Smooth muscle cell (in vitro differentiated cells): Measurements from ENCODE around the gene BIRC5. TPM values are rescaled to one million over a fixed set of nuclear protein-coding genes. Genes with fewer than 3 reads are reported as not detected.

Experiments
- DNase-seq: peaks from one replicate; lab custom pipeline; 2025; ENCODE audit not compliant: unreplicated experiment; lab: John Stamatoyannopoulos, UW
- H2AFZ ChIP-seq: fragments of 200-600 bp; sonication (generic); 2 replicates; pipeline ENCODE4 v1.6.0; 2016; ENCODE audit warnings: antibody characterized with exemption, low read depth, mild to moderate bottlenecking
- H3F3A ChIP-seq: fragments of 200-600 bp; sonication (generic); 2 replicates; pipeline ENCODE4 v1.6.0; 2017; ENCODE audit warnings: antibody characterized with exemption, low read depth
- H3K27ac ChIP-seq: fragments of 200-600 bp; sonication (generic); 2 replicates; pipeline ENCODE4 v1.5.1; 2016; ENCODE audit warnings: low read depth, mild to moderate bottlenecking
- H3K27me3 ChIP-seq: fragments of 200-600 bp; sonication (generic); 2 replicates; pipeline ENCODE4 v1.6.1; 2016; ENCODE audit warnings: low read depth, mild to moderate bottlenecking
- H3K36me3 ChIP-seq: fragments of 200-600 bp; sonication (generic); 2 replicates; pipeline ENCODE4 v1.5.1; 2016; ENCODE audit warnings: low read depth
- H3K4me1 ChIP-seq: fragments of 200-600 bp; sonication (generic); 2 replicates; pipeline ENCODE4 v1.5.1; 2016; ENCODE audit warnings: low read depth
- H3K4me2 ChIP-seq: fragments of 200-600 bp; sonication (generic); 2 replicates; pipeline ENCODE4 v1.6.0; 2016; ENCODE audit warnings: mild to moderate bottlenecking
- H3K4me3 ChIP-seq: fragments of 200-600 bp; sonication (generic); 2 replicates; pipeline ENCODE4 v1.5.1; 2016; ENCODE audit warnings: mild to moderate bottlenecking
- H3K79me2 ChIP-seq: fragments of 200-600 bp; sonication (generic); 2 replicates; pipeline ENCODE4 v1.6.0; 2016; ENCODE audit warnings: low read depth, mild to moderate bottlenecking
- H3K9ac ChIP-seq: fragments of 200-600 bp; sonication (generic); 2 replicates; pipeline ENCODE4 v1.6.0; 2016; ENCODE audit warnings: low read depth
- H3K9me3 ChIP-seq: fragments of 200-600 bp; sonication (generic); replicated peaks from 2 replicates; pipeline ENCODE4 v1.5.1; 2016; ENCODE audit warnings: low read depth
- H4K20me1 ChIP-seq: fragments of 200-600 bp; sonication (generic); 2 replicates; pipeline ENCODE4 v1.6.0; 2016; ENCODE audit warnings: low read depth
- WGBS: methylation state at CpG from one replicate; pipeline ENCODE4 v1.1.7; 2016; ENCODE audit warnings: low lambda C conversion rate; 5-methylcytosine and 5-hydroxymethylcytosine counted together
- polyA plus RNA-seq: library from polyadenylated mRNA; unstranded; fragments of >200 nt; fragmentation: Nextera tagmentation; extraction: Ambion mirVana; gene quantifications from 2 replicates; pipeline ENCODE4 v1.2.1, GENCODE V29; 2016
- total RNA-seq: library from RNA; depleted of rRNA; stranded (reverse); fragments of >200 nt; gene quantifications from 2 replicates; pipeline ENCODE4 v1.2.3, GENCODE V29; 2014
- TF ChIP-seq, protein P1 (sequence below): fragments of 200-600 bp; sonication (generic); IDR thresholded peaks from 2 replicates; pipeline ENCODE4 v1.5.1; 2017; ENCODE audit warnings: borderline replicate concordance, mild to moderate bottlenecking, antibody characterized with exemption; ENCODE audit not compliant: insufficient read depth, poor library complexity, severe bottlenecking

BIRC5 gene
- total and polyA plus RNA-seq, 2 experiments from 2014 or later = 7.7 to 15.6 TPM

DNA sequence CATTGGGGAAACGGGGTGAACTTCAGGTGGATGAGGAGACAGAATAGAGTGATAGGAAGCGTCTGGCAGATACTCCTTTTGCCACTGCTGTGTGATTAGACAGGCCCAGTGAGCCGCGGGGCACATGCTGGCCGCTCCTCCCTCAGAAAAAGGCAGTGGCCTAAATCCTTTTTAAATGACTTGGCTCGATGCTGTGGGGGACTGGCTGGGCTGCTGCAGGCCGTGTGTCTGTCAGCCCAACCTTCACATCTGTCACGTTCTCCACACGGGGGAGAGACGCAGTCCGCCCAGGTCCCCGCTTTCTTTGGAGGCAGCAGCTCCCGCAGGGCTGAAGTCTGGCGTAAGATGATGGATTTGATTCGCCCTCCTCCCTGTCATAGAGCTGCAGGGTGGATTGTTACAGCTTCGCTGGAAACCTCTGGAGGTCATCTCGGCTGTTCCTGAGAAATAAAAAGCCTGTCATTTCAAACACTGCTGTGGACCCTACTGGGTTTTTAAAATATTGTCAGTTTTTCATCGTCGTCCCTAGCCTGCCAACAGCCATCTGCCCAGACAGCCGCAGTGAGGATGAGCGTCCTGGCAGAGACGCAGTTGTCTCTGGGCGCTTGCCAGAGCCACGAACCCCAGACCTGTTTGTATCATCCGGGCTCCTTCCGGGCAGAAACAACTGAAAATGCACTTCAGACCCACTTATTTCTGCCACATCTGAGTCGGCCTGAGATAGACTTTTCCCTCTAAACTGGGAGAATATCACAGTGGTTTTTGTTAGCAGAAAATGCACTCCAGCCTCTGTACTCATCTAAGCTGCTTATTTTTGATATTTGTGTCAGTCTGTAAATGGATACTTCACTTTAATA, 10.4 kb downstream of the BIRC5 start:
- TF ChIP-seq, protein P1, sequence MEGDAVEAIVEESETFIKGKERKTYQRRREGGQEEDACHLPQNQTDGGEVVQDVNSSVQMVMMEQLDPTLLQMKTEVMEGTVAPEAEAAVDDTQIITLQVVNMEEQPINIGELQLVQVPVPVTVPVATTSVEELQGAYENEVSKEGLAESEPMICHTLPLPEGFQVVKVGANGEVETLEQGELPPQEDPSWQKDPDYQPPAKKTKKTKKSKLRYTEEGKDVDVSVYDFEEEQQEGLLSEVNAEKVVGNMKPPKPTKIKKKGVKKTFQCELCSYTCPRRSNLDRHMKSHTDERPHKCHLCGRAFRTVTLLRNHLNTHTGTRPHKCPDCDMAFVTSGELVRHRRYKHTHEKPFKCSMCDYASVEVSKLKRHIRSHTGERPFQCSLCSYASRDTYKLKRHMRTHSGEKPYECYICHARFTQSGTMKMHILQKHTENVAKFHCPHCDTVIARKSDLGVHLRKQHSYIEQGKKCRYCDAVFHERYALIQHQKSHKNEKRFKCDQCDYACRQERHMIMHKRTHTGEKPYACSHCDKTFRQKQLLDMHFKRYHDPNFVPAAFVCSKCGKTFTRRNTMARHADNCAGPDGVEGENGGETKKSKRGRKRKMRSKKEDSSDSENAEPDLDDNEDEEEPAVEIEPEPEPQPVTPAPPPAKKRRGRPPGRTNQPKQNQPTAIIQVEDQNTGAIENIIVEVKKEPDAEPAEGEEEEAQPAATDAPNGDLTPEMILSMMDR = no peak
- H3K36me3 ChIP-seq = no peaks in the 10 kb centered on the region
- peaks cover under 1% of the 10 kb centered on the region for H3K27me3 ChIP-seq
- no peak for DNase-seq
- no peak overlapping the region for H3K9ac ChIP-seq
- H3K27ac ChIP-seq = no peak overlapping the region
- H3K9me3 ChIP-seq = no peaks in the 10 kb centered on the region
- H3K4me3 ChIP-seq = no peak overlapping the region
- no peaks in the 10 kb centered on the region for H3K79me2 ChIP-seq
- WGBS = 96% methylated on average over 27 of the region's 27 CpGs
- H3F3A ChIP-seq = no peaks in the 10 kb centered on the region
- H3K4me1 ChIP-seq = no peaks in the 10 kb centered on the region
- no peak overlapping the region for H3K4me2 ChIP-seq
- H4K20me1 ChIP-seq = no peaks in the 10 kb centered on the region
- H2AFZ ChIP-seq = no peak overlapping the region

DNA sequence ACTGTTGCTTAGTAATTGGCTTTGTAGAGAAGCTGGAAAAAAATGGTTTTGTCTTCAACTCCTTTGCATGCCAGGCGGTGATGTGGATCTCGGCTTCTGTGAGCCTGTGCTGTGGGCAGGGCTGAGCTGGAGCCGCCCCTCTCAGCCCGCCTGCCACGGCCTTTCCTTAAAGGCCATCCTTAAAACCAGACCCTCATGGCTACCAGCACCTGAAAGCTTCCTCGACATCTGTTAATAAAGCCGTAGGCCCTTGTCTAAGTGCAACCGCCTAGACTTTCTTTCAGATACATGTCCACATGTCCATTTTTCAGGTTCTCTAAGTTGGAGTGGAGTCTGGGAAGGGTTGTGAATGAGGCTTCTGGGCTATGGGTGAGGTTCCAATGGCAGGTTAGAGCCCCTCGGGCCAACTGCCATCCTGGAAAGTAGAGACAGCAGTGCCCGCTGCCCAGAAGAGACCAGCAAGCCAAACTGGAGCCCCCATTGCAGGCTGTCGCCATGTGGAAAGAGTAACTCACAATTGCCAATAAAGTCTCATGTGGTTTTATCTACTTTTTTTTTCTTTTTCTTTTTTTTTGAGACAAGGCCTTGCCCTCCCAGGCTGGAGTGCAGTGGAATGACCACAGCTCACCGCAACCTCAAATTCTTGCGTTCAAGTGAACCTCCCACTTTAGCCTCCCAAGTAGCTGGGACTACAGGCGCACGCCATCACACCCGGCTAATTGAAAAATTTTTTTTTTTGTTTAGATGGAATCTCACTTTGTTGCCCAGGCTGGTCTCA, 11.2 kb downstream of the BIRC5 start:
- Histone ChIP-seq H3K36me3 (no peaks in the 10 kb centered on the region), H3K27me3 (peaks cover 9% of the 10 kb centered on the region), H3K4me1 (no peaks in the 10 kb centered on the region), H4K20me1 (no peaks in the 10 kb centered on the region), H3F3A (no peaks in the 10 kb centered on the region), H2AFZ (no peak overlapping the region), H3K9me3 (no peaks in the 10 kb centered on the region), H3K9ac (no peak overlapping the region), H3K4me2 (no peak overlapping the region), H3K79me2 (no peaks in the 10 kb centered on the region), H3K27ac (no peak overlapping the region), H3K4me3 (no peak overlapping the region)
- DNase-seq = no peak
- 95% methylated on average over 16 of the region's 16 CpGs for WGBS
- TF ChIP-seq, protein P1 = no peak

DNA sequence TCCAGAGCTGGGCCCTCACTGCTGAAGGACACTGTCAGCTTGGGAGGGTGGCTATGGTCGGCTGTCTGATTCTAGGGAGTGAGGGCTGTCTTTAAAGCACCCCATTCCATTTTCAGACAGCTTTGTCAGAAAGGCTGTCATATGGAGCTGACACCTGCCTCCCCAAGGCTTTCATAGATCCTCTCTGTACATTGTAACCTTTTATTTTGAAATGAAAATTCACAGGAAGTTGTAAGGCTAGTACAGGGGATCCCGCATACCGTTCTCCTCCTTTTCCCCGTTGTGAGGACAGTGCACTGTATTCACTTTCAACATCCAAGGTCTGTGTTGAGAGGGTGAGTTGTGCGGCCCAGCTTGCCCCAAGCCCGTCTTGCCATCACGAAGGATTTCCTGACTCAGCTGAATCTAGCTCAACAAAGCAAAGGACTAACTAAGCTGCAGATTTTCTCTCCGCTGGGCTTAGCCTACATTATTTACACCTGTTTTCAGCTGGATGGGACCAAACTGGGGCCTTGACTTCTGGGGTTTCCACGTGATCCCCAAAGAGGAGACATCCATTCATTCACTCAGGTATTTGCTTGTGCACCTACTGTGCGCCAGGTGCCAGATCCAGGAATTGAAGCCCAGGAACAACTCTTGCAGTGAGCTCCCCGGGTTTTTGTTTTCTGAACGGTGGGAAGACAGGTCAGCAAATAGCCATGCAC, 12.2 kb downstream of the BIRC5 start:
- no peak overlapping the region for H3K4me2 ChIP-seq
- no peak overlapping the region for H3K9ac ChIP-seq
- DNase-seq = no peak
- WGBS = 86% methylated on average over 12 of the region's 12 CpGs
- H3K79me2 ChIP-seq = no peaks in the 10 kb centered on the region
- no peaks in the 10 kb centered on the region for H3K36me3 ChIP-seq
- no peaks in the 10 kb centered on the region for H3K4me1 ChIP-seq
- H3K9me3 ChIP-seq = no peaks in the 10 kb centered on the region
- H3K4me3 ChIP-seq = no peak overlapping the region
- no peak overlapping the region for H2AFZ ChIP-seq
- H3F3A ChIP-seq = no peaks in the 10 kb centered on the region
- no peak overlapping the region for H3K27ac ChIP-seq
- H3K27me3 ChIP-seq = peaks cover 18% of the 10 kb centered on the region
- TF ChIP-seq, protein P1 = no peak
- H4K20me1 ChIP-seq = no peaks in the 10 kb centered on the region
